ENCODE results near the gene EIF2A. TPM values are rescaled to one million over a fixed set of nuclear protein-coding genes. Genes with fewer than 3 reads are reported as not detected.

Gene EIF2A
- total RNA-seq, 2 donors from 2014 or later: 71.9 to 141 TPM

GRCh38 chr3:150582620-150583019 is 36.0 kb downstream of the EIF2A start:
- Histone ChIP-seq H3K36me3 (peaks cover 0 to 16% of the 10 kb centered on the region in 2 donors), H3K27me3 (replicated peaks; ENCODE audit: insufficient read depth) (no peaks in the 10 kb centered on the region)
- TF ChIP-seq POLR2AphosphoS5 (IDR thresholded peaks at IDR 0.05) (no peak), CTCF (IDR thresholded peaks at IDR 0.05) (no peak), POLR2A (IDR thresholded peaks at IDR 0.05) (no peak)

GRCh38 chr3:150583028-150583427 is 36.4 kb downstream of the EIF2A start:
- peaks cover 0 to 16% of the 10 kb centered on the region in 2 donors for H3K36me3 ChIP-seq
- DNase-seq (ENCODE audit: low spot score): no peak
- WGBS: 66% methylated on average over 1 of the region's 1 CpG
- no peaks in the 10 kb centered on the region for H3K27me3 ChIP-seq (replicated peaks; ENCODE audit: insufficient read depth)
- intact Hi-C loops (cut with DNase I): no loop called here
- no peak overlapping the region for H3K4me3 ChIP-seq
- H3K27ac ChIP-seq: no peak overlapping the region
- TF ChIP-seq CTCF (IDR thresholded peaks at IDR 0.05) (no peak), POLR2A (IDR thresholded peaks at IDR 0.05) (no peak), POLR2AphosphoS5 (IDR thresholded peaks at IDR 0.05) (no peak)
- no peaks in the 10 kb centered on the region for H3K9me3 ChIP-seq
- no peaks in the 10 kb centered on the region for H3K4me1 ChIP-seq (replicated peaks)

More at GRCh38 chr3:150582620-150583019, 36.0 kb downstream of the EIF2A start:
- Histone ChIP-seq H3K9me3 (no peaks in the 10 kb centered on the region), H3K4me1 (replicated peaks) (no peaks in the 10 kb centered on the region), H3K27ac (no peak overlapping the region), H3K4me3 (no peak overlapping the region)
- no peak for DNase-seq (ENCODE audit: low spot score)
- WGBS: 85% methylated on average over 2 of the region's 2 CpGs
- intact Hi-C loops (cut with DNase I): no loop called here

GRCh38 chr3:150588027-150588830 is 41.6 kb downstream of the EIF2A start:
- Histone ChIP-seq H3K9me3 (no peaks in the 10 kb centered on the region), H3K4me3 (no peak overlapping the region), H3K36me3 (no peaks in the 10 kb centered on the region), H3K4me1 (replicated peaks) (no peaks in the 10 kb centered on the region), H3K27ac (no peak overlapping the region), H3K27me3 (replicated peaks; ENCODE audit: insufficient read depth) (no peaks in the 10 kb centered on the region)
- DNase-seq (ENCODE audit: low spot score): no peak
- 57% methylated on average over 9 of the region's 9 CpGs for WGBS
- TF ChIP-seq POLR2AphosphoS5 (IDR thresholded peaks at IDR 0.05) (no peak), CTCF (IDR thresholded peaks at IDR 0.05) (no peak), POLR2A (IDR thresholded peaks at IDR 0.05) (no peak)
- intact Hi-C loops (cut with DNase I): no loop called here

- TF ChIP-seq POLR2AphosphoS5 (IDR thresholded peaks at IDR 0.05): no peak
- no peak for TF ChIP-seq CTCF (IDR thresholded peaks at IDR 0.05)
- no peak for TF ChIP-seq POLR2A (IDR thresholded peaks at IDR 0.05)
- Histone ChIP-seq H3K4me3 (no peak overlapping the region), H3K36me3 (no peaks in the 10 kb centered on the region), H3K9me3 (no peaks in the 10 kb centered on the region), H3K4me1 (replicated peaks) (no peaks in the 10 kb centered on the region), H3K27ac (no peak overlapping the region), H3K27me3 (replicated peaks; ENCODE audit: insufficient read depth) (no peaks in the 10 kb centered on the region)
- no peak for DNase-seq (ENCODE audit: low spot score)
- 82% methylated on average over 6 of the region's 6 CpGs for WGBS
- intact Hi-C loops (cut with DNase I): no loop called here
Observed at GRCh38 chr3:150589759-150590158, 43.2 kb downstream of the EIF2A start.

- Histone ChIP-seq H3K36me3 (no peaks in the 10 kb centered on the region), H3K4me3 (no peak overlapping the region), H3K4me1 (replicated peaks) (no peaks in the 10 kb centered on the region), H3K9me3 (no peaks in the 10 kb centered on the region), H3K27ac (no peak overlapping the region), H3K27me3 (replicated peaks; ENCODE audit: insufficient read depth) (no peaks in the 10 kb centered on the region)
- intact Hi-C loops (cut with DNase I): no loop called here
- WGBS: 91% methylated on average over 4 of the region's 4 CpGs
- no peak for DNase-seq (ENCODE audit: low spot score)
- TF ChIP-seq POLR2AphosphoS5 (IDR thresholded peaks at IDR 0.05): no peak
- TF ChIP-seq CTCF (IDR thresholded peaks at IDR 0.05): no peak
- no peak for TF ChIP-seq POLR2A (IDR thresholded peaks at IDR 0.05)
Observed at GRCh38 chr3:150594150-150594549, 47.6 kb downstream of the EIF2A start.
